ENCODE results near the gene CUX1.
"Not testable (repeated sequence)": the region's sequence is repeated elsewhere in the genome, so short reads cannot be mapped to it uniquely, and the experiment has no call there.

CUX1 gene

DNA sequence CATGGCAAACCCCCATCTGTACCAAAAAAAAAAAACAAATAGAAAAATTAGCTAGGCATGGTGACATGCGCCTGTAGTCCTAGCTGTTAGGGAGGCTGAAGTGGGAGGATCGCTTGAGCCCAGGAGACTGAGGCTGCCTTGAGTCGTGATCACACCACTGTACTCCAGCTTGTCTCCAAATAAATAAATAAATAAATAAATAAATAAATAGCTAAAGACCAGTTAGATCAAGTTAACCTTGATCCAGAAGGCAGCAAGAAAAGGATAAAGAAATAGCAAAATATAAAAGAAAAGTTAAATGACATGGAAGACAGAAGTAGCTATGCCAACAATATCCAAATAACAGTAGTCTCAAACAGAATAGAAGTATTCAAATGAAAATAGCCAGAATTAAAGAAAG lies 337.0 kb downstream of the CUX1 start:
- DNase-seq, result no peak

DNA sequence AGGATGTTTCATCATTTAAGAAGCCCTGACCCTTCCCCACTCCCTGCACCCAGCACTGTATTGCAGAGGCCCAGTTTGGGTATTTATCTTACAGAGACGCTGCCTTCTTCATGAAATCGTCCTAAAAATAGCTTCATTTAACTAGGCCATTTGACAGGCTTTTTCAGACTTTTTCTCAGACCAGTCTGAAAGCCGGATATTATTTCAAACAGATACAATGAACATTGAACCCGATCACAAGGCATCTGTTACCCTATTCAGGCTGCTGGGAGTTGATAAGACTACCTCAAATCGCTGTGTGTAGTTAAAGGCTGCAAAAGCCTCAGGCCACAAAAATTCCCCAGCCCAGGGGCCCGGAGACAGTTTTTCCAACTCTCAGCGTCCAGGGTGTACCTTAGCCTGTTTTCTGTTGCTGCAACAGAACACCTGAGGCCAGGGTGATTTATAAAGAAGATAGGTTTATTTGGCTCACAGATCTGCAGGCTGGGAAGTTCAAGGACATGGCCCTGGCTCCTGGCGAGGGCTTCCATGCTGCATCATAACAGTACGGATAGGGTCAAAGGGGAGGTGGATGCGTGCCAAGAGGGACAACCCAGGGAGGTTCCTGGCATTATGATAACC lies 338.5 kb downstream of the CUX1 start:
- no peak for DNase-seq

DNA sequence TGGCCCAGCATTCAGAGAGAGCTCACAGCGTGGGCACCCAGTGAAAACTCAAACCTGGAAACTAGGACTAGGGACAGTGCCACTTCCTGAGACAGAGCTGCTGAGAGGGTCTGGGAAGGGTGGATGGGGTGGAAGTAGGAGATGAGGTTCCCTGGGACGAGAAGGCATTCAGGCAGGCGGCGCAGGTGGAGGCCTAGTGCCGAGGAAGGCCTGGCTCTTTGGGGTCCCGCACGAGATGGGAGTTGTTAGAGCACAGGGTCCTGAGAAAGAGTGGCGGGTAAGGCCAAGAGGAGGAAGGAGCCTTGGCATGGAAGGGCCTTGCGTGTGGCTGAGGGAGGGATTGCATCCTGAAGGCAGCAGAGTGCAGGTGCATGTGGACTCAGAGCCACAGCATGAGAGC lies 339.4 kb downstream of the CUX1 start:
- DNase-seq, result no peak

DNA sequence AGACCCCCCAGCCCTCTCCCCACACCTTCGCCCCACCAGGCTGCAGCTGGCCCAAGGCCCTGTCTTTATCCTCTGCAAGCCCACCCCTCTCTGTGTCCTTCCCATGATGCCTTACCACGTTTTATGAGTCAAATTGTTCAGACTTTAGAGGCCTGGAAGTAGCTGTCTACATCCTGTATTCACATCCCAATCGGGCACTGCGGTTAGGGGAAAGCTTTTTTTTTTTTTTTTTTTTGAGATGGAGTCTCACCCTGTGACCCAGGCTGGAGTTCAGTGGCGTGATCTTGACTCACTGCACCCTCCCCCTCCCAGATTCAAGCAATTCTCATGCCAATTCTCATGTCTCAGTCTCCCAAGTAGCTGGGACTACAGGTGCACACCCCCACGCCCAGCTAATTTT lies 347.7 kb downstream of the CUX1 start:
- no peak for DNase-seq

DNA sequence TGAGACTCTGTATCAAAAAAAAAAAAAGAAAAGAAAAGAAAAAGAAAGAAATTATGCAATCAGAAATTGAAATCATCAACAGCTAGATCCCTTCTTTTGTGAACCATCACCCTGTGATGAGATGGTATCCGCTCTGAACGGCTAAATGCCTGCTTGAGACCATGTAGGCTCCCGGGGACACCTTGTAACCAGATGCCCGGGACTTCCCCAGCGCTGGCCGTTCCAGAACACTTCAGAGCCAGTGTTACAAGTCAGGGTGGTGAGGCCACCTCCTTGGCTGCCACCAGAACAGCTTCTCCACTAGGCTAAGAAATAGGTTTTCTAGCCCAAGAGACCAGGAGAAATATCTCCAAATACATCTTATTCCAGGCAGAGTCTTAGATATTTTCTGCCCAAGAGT lies 349.8 kb downstream of the CUX1 start:
- no peak for DNase-seq

- no peak for DNase-seq
Measured at GRCh38 chr7:102169651-102170392, 352.4 kb downstream of the CUX1 start.

GRCh38 chr7:102170393-102170970 lies 353.1 kb downstream of the CUX1 start:
- DNase-seq, result no peak

DNA sequence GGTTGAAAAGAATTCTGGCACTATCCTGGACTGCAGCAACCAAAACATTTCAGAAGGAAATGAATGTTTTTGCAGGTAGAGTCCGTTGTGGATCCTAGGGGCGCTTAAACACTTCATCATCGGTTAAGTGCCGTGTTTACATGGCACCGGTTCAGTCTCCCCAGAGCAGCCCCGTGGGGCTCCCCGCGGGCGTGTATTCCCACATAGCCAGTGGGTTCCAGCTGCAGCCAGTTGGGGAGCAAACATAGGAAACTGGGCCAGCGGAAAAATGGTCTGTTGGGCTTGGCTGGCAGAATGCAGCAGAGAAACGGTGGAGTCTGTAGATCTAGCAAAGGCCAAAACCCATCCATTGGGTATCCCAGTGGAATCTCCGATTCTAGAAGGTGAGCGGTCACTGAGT lies 356.2 kb downstream of the CUX1 start:
- DNase-seq, result peak; percentile 58

DNA sequence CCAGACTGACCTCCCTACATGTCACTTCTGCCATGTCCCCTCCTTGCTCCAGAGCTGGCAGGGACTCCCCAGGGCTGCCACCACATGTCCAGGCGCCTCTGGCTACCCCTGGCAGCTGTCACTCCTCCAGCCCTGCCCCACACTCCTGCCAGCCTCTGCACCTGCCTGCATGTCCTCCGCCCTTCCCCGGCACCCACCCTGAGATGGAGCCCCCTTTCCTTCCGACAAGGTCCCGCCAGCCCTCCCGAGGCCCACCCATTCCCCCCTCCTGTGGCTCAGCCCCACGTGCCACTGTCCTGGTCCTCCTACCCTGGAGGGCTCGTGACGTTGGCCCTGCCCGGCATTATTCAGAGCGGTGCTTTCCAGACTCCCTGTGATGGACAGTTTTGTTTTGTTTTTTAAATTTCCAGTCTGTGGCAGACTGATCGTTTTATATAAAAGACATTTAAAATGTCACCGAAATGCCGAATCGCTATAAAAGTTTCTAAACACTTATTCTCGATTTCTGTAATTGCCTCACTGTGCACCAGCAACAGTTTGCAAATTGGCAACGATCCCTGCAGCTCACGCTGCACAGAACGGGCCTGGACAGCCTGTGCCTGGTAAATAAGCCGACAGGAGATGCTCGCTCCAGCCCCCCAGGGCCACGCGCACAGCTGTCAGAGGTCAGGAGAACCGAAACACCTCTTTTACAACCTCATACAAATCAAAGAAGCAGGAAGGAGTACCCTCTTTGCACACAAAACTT lies 358.2 kb downstream of the CUX1 start:
- no peak for DNase-seq

GRCh38 chr7:102178410-102178809 lies 361.0 kb downstream of the CUX1 start:
- DNase-seq, result no peak

- DNase-seq, result no peak
Measured at GRCh38 chr7:102180727-102181126, 363.3 kb downstream of the CUX1 start.

- DNase-seq, result no peak
Measured at GRCh38 chr7:102181517-102181916, 364.1 kb downstream of the CUX1 start.

DNA sequence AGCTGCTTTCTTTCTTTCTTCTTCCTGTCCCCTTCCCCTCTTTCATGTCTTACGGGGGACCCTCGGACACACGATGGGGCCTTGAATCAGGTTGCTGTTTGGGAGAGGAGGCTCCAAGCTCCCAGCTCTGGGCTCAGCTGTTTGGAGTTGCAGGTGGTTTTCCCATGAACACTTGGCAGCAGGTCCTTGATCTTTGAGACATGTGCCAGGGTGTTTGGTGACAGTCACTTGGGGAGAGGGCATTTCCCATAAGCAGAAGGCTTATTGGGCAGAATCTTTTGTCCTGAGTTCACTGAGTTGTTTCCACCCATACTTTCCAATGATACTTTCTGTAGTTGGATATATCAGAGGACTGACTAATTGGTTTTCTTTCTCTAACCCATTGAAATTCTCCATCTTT lies 364.6 kb downstream of the CUX1 start:
- DNase-seq, result no peak

DNA sequence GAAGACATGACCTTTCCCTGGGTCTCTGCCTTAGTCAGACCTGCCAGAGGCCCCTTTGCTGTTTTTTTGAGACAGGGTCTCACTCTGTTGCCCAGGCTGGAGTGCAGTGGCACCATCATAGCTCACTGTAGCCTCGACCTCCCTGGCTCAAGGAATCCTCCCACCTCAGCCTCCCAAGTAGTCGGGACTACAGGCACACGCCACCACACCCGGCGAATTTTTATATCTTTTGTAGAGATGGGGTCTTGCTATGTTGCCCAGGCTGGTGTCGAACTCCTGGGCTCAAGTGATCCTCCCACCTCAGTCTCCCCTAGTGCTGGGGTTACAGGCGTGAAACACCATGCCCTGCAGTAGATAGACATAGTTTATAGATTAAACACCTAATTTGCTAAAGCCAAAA lies 366.4 kb downstream of the CUX1 start:
- not testable (repeated sequence) for DNase-seq

- no peak for DNase-seq
Measured at GRCh38 chr7:102184303-102184702, 366.9 kb downstream of the CUX1 start.

GRCh38 chr7:102185796-102186195 lies 368.4 kb downstream of the CUX1 start:
- DNase-seq, result no peak

DNA sequence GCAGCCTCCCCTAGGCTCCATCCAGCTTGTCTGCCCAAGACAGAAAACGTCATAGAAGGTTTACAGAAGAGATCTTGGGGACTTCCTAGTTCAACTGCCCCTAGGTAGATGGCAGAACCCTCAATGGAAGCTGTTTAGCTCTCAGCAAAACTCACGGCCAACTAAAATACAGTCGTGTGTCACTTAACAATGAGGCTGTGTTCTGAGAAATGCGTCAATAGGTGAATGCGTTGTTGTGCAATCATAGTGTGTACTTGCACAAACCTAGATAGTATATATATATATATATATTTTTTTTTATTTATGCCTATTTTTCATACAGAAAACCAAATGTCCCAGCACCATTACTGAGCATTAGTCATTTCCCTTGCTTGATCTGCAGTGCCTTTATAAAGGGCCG lies 368.9 kb downstream of the CUX1 start:
- DNase-seq, result no peak

GRCh38 chr7:102188746-102189145 lies 371.3 kb downstream of the CUX1 start:
- no peak for DNase-seq

GRCh38 chr7:102189756-102190155 lies 372.3 kb downstream of the CUX1 start:
- DNase-seq, result no peak

GRCh38 chr7:102190776-102191350 lies 373.4 kb downstream of the CUX1 start:
- DNase-seq, result no peak

DNA sequence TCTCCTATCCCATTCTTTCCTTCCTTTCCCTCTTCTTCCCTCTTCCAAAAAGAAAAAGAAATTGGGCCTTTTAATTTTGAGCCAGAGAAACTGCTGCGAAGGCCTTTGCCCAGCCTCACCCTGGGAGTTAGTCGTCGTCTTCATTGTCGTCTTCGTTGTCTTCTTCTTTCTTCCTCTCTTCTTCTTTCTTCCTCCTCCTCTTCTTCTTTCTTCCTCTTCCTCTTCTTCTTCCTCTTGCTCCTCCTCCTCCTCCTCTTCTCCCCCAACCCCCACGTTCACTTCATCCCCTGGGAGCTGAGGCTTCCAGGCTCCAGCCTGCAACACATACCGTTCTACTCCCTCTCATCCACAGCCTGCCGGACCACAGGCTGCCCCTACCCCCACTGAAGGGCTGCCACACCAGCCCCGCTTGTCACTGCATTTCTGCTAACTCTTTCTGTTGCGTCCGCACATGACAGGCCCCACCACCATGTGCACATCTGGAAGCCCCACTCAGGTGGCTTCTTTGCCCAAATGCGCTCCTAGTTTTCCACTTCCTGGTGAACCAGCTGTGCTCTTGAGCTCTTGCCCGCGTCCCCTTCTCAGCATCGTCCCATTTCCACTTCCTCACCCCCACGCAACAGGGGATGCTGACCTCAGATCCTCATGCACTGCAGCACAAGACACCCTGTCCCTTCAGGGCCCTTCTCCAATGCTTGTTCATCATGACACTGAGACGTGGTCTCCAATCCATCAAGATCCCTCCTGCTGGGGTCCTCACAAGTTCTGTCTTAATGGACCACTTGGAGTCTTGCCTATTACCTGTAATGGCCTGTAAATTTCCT lies 374.3 kb downstream of the CUX1 start:
- DNase-seq, result no peak

DNA sequence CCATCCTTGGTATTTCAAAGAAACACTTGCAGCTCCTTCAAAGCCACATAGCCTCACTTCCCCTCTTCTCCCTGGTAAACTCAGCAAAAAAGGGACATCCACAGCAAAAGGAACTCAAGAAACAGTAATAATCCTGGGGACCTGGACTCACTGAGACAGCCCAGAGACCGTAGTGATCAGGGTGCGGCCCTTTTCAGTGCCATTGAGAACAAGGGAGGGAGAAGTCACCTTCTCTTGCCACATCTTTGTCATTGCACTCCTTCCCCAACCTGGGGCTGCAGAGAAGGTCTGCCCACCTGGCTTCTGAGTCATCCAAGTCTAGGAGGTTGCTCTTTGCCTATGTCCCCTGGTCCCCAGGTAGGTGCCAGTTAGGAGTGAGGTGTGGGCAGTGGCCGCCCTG lies 375.4 kb downstream of the CUX1 start:
- no peak for DNase-seq

Data from femur (tissue), 1 donor.